WTC11 (cell line): ENCODE measurements around the gene NKX2-3. TPM values are rescaled to one million over a fixed set of nuclear protein-coding genes. Genes with fewer than 3 reads are reported as not detected.

Source experiments
- ATAC-seq: fragments of 200-7000 bp; cut with Tn5 transposase; 2 replicates; pipeline ENCODE4 v1.10.0; 2021; ENCODE audit warnings: mild to moderate bottlenecking, moderate library complexity
- CTCF ChIA-PET: fragments of 300-600 bp; sonication (Branson Sonifier 250); formaldehyde crosslinking; loops from one replicate; lab custom pipeline; 2021; ENCODE audit warnings: antibody characterized with exemption; lab: Charles Lee
- POLR2A ChIA-PET: fragments of 350-600 bp; sonication (Branson Sonifier 250); formaldehyde crosslinking; loops from one replicate; lab custom pipeline; 2021; ENCODE audit warnings: antibody characterized with exemption; lab: Charles Lee
- DNase-seq: peaks from one replicate; pipeline ENCODE4 v3.0.0; 2021; ENCODE audit warnings: low spot score
- H3K27ac Mint-ChIP-seq: 2 replicates; pipeline ENCODE4 v1.8.0; 2021; ENCODE audit warnings: mixed read lengths
- H3K27me3 Mint-ChIP-seq: 2 replicates; pipeline ENCODE4 v1.8.0; 2021; ENCODE audit warnings: low read depth, mild to moderate bottlenecking, moderate library complexity, mixed read lengths
- H3K36me3 Mint-ChIP-seq: 2 replicates; pipeline ENCODE4 v1.8.0; 2021; ENCODE audit warnings: mixed read lengths
- H3K4me1 Mint-ChIP-seq: 2 replicates; pipeline ENCODE4 v1.8.0; 2022; ENCODE audit warnings: mixed read lengths
- H3K4me3 Mint-ChIP-seq: 2 replicates; pipeline ENCODE4 v1.8.0; 2021; ENCODE audit warnings: mild to moderate bottlenecking, moderate library complexity, mixed read lengths
- H3K9me3 Mint-ChIP-seq: 2 replicates; pipeline ENCODE4 v1.8.0; 2021; ENCODE audit warnings: mixed read lengths
- CDX4 ChIP-seq: fragments of 250-450 bp; sonication (Bioruptor Pico); IDR thresholded peaks from 2 replicates; pipeline ENCODE4 v1.9.0; 2021; ENCODE audit warnings: moderate library complexity, mild to moderate bottlenecking, inconsistent platforms, borderline replicate concordance
- ELF4 ChIP-seq: sonication (generic); formaldehyde crosslinking; IDR thresholded peaks from 2 replicates; pipeline ENCODE4 v1.8.1; 2022; ENCODE audit warnings: low read depth, mild to moderate bottlenecking, moderate library complexity, missing genetic modification reagents
- EMX1 ChIP-seq: fragments of 250-450 bp; sonication (Bioruptor Pico); IDR thresholded peaks from 2 replicates; pipeline ENCODE4 v1.8.0; 2021; ENCODE audit warnings: mild to moderate bottlenecking
- GRHL2 ChIP-seq: fragments of 250-450 bp; sonication (Bioruptor Pico); IDR thresholded peaks from 2 replicates; pipeline ENCODE4 v1.8.0; 2022; ENCODE audit warnings: mild to moderate bottlenecking, moderate library complexity; ENCODE audit not compliant: insufficient replicate concordance, severe bottlenecking
- GTF2I ChIP-seq: fragments of 250-450 bp; sonication (Bioruptor Pico); conservative IDR thresholded peaks from 2 replicates; pipeline ENCODE4 v1.4.0; 2021; ENCODE audit warnings: mild to moderate bottlenecking
- HMGXB4 ChIP-seq: sonication (generic); formaldehyde crosslinking; IDR thresholded peaks from 2 replicates; pipeline ENCODE4 v1.8.1; 2023; ENCODE audit warnings: mild to moderate bottlenecking, moderate library complexity, missing genetic modification reagents
- JAZF1 ChIP-seq: fragments of 250-450 bp; sonication (Bioruptor Pico); IDR thresholded peaks from 2 replicates; pipeline ENCODE4 v1.9.0; 2021; ENCODE audit warnings: moderate library complexity, mild to moderate bottlenecking, inconsistent platforms
- NR2C2 ChIP-seq: sonication (generic); formaldehyde crosslinking; IDR thresholded peaks from 2 replicates; pipeline ENCODE4 v1.8.0; 2022; ENCODE audit warnings: mild to moderate bottlenecking, missing genetic modification reagents
- NR3C1 ChIP-seq: sonication (generic); formaldehyde crosslinking; conservative IDR thresholded peaks from 2 replicates; pipeline ENCODE4 v1.8.1; 2023; ENCODE audit warnings: low read depth, mild to moderate bottlenecking, missing genetic modification reagents
- RELA ChIP-seq: sonication (generic); formaldehyde crosslinking; IDR thresholded peaks from 2 replicates; pipeline ENCODE4 v1.8.1; 2022; ENCODE audit warnings: missing genetic modification reagents, mild to moderate bottlenecking, borderline replicate concordance
- SMAD4 ChIP-seq: sonication (generic); formaldehyde crosslinking; IDR thresholded peaks from 2 replicates; pipeline ENCODE4 v1.8.0; 2022; ENCODE audit warnings: mild to moderate bottlenecking, missing genetic modification reagents
- ZBTB21 ChIP-seq: sonication (generic); formaldehyde crosslinking; IDR thresholded peaks from 2 replicates; pipeline ENCODE4 v1.8.1; 2023; ENCODE audit warnings: mild to moderate bottlenecking, missing genetic modification reagents, borderline replicate concordance
- ZMAT4 ChIP-seq: fragments of 250-450 bp; sonication (Bioruptor Pico); IDR thresholded peaks from 2 replicates; pipeline ENCODE4 v1.9.0; 2021; ENCODE audit warnings: mild to moderate bottlenecking
- ZNF121 ChIP-seq: sonication (generic); formaldehyde crosslinking; IDR thresholded peaks from 2 replicates; pipeline ENCODE4 v1.8.0; 2023; ENCODE audit warnings: missing genetic modification reagents
- ZNF219 ChIP-seq: sonication (generic); formaldehyde crosslinking; IDR thresholded peaks from 2 replicates; pipeline ENCODE4 v1.8.0; 2023; ENCODE audit warnings: missing genetic modification reagents, mild to moderate bottlenecking, borderline replicate concordance
- ZNF281 ChIP-seq: sonication (generic); formaldehyde crosslinking; IDR thresholded peaks from 2 replicates; pipeline ENCODE4 v1.8.0; 2023; ENCODE audit warnings: mild to moderate bottlenecking, missing genetic modification reagents
- ZNF396 ChIP-seq: fragments of 250-450 bp; sonication (Bioruptor Pico); IDR thresholded peaks from 2 replicates; pipeline ENCODE4 v1.8.0; 2021; ENCODE audit warnings: mild to moderate bottlenecking, moderate library complexity, borderline replicate concordance
- ZNF423 ChIP-seq: fragments of 250-450 bp; sonication (Bioruptor Pico); IDR thresholded peaks from 2 replicates; pipeline ENCODE4 v2.1.2; 2022; ENCODE audit warnings: mild to moderate bottlenecking, moderate library complexity
- total RNA-seq: library from RNA; stranded (reverse); gene quantifications from 3 replicates; pipeline ENCODE4 v1.2.3, GENCODE V29; 2021
- TF ChIP-seq, protein P1 (sequence below): sonication (generic); formaldehyde crosslinking; IDR thresholded peaks from 2 replicates; pipeline ENCODE4 v1.8.1; 2023; ENCODE audit warnings: mild to moderate bottlenecking, missing genetic modification reagents, moderate library complexity
- TF ChIP-seq, protein P2 (sequence below): sonication (generic); formaldehyde crosslinking; IDR thresholded peaks from 2 replicates; pipeline ENCODE4 v1.8.0; 2022; ENCODE audit warnings: mild to moderate bottlenecking, missing genetic modification reagents
- TF ChIP-seq, protein P3 (sequence below): fragments of 250-450 bp; sonication (Bioruptor Pico); IDR thresholded peaks from 2 replicates; pipeline ENCODE4 v1.9.0; 2021; ENCODE audit warnings: mild to moderate bottlenecking, borderline replicate concordance

Gene NKX2-3
- total RNA-seq, 1 experiment from 2014 or later: not detected

GRCh38 chr10:99565166-99565565, 32.4 kb downstream of the NKX2-3 start:
- Mint-ChIP-seq H3K4me3 (no peak overlapping the region), H3K27ac (no peak overlapping the region), H3K27me3 (no peaks in the 10 kb centered on the region; the same call in 1 of the 2 replicates), H3K4me1 (peaks cover 17% of the 10 kb centered on the region), H3K36me3 (no peaks in the 10 kb centered on the region), H3K9me3 (no peaks in the 10 kb centered on the region)
- DNase-seq: no peak
- ATAC-seq: no peak
- POLR2A ChIA-PET: no interaction called here
- TF ChIP-seq ELF4 (CRISPR knock-in tag) (no peak), ZNF281 (CRISPR knock-in tag) (no peak), ZNF396 (CRISPR knock-in tag) (no peak), EMX1 (no peak), JAZF1 (CRISPR knock-in tag) (no peak), ZMAT4 (no peak), SMAD4 (CRISPR knock-in tag) (no peak), ZNF121 (CRISPR knock-in tag) (no peak), NR2C2 (CRISPR knock-in tag) (no peak), RELA (CRISPR knock-in tag) (no peak), ZNF219 (CRISPR knock-in tag) (no peak), ZBTB21 (CRISPR knock-in tag) (no peak), GRHL2 (CRISPR knock-in tag) (no peak), NR3C1 (no peak), CDX4 (no peak)
- TF ChIP-seq, protein P1, sequence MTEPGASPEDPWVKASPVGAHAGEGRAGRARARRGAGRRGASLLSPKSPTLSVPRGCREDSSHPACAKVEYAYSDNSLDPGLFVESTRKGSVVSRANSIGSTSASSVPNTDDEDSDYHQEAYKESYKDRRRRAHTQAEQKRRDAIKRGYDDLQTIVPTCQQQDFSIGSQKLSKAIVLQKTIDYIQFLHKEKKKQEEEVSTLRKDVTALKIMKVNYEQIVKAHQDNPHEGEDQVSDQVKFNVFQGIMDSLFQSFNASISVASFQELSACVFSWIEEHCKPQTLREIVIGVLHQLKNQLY (CRISPR knock-in tag): no peak
- TF ChIP-seq, protein P2, sequence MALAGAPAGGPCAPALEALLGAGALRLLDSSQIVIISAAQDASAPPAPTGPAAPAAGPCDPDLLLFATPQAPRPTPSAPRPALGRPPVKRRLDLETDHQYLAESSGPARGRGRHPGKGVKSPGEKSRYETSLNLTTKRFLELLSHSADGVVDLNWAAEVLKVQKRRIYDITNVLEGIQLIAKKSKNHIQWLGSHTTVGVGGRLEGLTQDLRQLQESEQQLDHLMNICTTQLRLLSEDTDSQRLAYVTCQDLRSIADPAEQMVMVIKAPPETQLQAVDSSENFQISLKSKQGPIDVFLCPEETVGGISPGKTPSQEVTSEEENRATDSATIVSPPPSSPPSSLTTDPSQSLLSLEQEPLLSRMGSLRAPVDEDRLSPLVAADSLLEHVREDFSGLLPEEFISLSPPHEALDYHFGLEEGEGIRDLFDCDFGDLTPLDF (CRISPR knock-in tag): no peak
- CTCF ChIA-PET: interaction anchor here (1.2 to 1.6 kb wide), 2 partner anchors 33 to 47 kb away, joined by 4 to 8 read pairs; no protein-coding TSS in a partner anchor

- POLR2A ChIA-PET: no interaction called here
- Mint-ChIP-seq H3K27ac (0 out of 2 replicates have a peak overlapping the region, but pooled peaks have one; percentile 60), H3K27me3 (no peaks in the 10 kb centered on the region; the same call in 1 of the 2 replicates), H3K4me1 (peaks cover 12% of the 10 kb centered on the region), H3K9me3 (no peaks in the 10 kb centered on the region), H3K36me3 (no peaks in the 10 kb centered on the region)
- DNase-seq: no peak
- TF ChIP-seq ZNF423 (CRISPR knock-in tag) (no peak), EMX1 (no peak), NR2C2 (CRISPR knock-in tag) (no peak), GTF2I (CRISPR knock-in tag) (no peak), HMGXB4 (CRISPR knock-in tag) (no peak)
- TF ChIP-seq, protein P3, sequence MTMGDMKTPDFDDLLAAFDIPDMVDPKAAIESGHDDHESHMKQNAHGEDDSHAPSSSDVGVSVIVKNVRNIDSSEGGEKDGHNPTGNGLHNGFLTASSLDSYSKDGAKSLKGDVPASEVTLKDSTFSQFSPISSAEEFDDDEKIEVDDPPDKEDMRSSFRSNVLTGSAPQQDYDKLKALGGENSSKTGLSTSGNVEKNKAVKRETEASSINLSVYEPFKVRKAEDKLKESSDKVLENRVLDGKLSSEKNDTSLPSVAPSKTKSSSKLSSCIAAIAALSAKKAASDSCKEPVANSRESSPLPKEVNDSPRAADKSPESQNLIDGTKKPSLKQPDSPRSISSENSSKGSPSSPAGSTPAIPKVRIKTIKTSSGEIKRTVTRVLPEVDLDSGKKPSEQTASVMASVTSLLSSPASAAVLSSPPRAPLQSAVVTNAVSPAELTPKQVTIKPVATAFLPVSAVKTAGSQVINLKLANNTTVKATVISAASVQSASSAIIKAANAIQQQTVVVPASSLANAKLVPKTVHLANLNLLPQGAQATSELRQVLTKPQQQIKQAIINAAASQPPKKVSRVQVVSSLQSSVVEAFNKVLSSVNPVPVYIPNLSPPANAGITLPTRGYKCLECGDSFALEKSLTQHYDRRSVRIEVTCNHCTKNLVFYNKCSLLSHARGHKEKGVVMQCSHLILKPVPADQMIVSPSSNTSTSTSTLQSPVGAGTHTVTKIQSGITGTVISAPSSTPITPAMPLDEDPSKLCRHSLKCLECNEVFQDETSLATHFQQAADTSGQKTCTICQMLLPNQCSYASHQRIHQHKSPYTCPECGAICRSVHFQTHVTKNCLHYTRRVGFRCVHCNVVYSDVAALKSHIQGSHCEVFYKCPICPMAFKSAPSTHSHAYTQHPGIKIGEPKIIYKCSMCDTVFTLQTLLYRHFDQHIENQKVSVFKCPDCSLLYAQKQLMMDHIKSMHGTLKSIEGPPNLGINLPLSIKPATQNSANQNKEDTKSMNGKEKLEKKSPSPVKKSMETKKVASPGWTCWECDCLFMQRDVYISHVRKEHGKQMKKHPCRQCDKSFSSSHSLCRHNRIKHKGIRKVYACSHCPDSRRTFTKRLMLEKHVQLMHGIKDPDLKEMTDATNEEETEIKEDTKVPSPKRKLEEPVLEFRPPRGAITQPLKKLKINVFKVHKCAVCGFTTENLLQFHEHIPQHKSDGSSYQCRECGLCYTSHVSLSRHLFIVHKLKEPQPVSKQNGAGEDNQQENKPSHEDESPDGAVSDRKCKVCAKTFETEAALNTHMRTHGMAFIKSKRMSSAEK (CRISPR knock-in tag): no peak
- TF ChIP-seq, all 79 proteins: peak for 0
- CTCF ChIA-PET: interaction anchor here (1.0 kb wide), 1 partner anchor 133 kb away, joined by 3 read pairs; no protein-coding TSS in a partner anchor
- peak; percentile 64 for ATAC-seq
- H3K4me3 Mint-ChIP-seq: no peak overlapping the region
Observed at GRCh38 chr10:99569253-99569939, 36.7 kb downstream of the NKX2-3 start.
